Measurements from ENCODE around the gene ORC3.
A peak's percentile ranks its signal among the peaks of the same experiment; 100 is the strongest.

ORC3 gene

DNA sequence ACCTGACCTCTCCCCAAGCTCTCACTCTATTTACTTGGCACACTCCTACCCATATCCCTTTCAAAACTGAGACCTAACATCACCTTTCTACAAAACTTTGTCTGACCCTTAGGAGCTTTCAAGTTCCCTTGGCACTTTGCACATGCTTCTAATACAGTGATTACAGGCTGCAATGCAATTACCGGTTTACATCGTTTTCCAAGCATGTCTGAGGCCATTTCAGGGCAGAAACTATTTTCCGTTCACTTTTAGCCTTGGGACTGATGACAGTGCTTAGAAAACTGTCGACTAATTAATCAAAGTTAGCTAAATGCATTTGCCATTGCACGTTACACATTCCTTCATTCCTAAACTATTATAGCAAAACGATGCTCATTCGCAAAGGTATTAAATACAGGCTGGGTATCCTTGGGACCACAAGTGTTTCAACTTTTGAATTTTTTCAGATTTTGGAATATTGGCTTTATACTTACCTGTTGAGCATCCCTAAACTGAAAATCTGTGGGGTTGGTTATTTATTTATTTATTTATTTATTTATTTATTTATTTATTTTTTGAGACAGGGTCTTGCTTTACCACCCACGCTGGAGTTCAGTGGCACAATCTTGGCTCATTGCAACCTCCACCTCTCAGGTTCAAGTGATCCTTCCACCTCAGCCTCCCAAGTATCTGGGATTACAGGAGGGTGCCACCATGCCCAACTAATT lies 3.4 kb upstream of the ORC3 start (continued):
- TF ChIP-seq ZNF610 (tag by site-specific recombination; IDR thresholded peaks at IDR 0.05; ENCODE audit: borderline replicate concordance) = no peak
- no peak for TF ChIP-seq GLIS2 (tag by site-specific recombination; IDR thresholded peaks at IDR 0.05)
- TF ChIP-seq, protein P1, sequence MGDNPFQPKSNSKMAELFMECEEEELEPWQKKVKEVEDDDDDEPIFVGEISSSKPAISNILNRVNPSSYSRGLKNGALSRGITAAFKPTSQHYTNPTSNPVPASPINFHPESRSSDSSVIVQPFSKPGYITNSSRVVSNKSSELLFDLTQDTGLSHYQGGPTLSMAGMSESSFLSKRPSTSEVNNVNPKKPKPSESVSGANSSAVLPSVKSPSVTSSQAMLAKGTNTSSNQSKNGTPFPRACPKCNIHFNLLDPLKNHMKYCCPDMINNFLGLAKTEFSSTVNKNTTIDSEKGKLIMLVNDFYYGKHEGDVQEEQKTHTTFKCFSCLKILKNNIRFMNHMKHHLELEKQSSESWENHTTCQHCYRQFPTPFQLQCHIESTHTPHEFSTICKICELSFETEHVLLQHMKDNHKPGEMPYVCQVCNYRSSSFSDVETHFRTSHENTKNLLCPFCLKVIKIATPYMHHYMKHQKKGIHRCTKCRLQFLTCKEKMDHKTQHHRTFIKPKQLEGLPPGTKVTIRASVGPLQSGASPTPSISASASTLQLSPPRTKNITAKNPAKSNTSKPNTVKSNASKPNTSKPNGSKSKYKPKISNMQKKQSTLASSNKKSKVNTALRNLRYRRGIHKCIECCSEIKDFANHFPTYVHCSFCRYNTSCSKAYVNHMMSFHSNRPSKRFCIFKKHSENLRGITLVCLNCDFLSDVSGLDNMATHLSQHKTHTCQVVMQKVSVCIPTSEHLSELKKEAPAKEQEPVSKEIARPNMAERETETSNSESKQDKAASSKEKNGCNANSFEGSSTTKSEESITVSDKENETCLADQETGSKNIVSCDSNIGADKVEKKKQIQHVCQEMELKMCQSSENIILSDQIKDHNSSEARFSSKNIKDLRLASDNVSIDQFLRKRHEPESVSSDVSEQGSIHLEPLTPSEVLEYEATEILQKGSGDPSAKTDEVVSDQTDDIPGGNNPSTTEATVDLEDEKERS (tag by site-specific recombination; IDR thresholded peaks at IDR 0.05) = no peak
- TF ChIP-seq ZFHX2 (tag by site-specific recombination; conservative IDR thresholded peaks at IDR 0.05) = no peak
- TF ChIP-seq, protein P2, sequence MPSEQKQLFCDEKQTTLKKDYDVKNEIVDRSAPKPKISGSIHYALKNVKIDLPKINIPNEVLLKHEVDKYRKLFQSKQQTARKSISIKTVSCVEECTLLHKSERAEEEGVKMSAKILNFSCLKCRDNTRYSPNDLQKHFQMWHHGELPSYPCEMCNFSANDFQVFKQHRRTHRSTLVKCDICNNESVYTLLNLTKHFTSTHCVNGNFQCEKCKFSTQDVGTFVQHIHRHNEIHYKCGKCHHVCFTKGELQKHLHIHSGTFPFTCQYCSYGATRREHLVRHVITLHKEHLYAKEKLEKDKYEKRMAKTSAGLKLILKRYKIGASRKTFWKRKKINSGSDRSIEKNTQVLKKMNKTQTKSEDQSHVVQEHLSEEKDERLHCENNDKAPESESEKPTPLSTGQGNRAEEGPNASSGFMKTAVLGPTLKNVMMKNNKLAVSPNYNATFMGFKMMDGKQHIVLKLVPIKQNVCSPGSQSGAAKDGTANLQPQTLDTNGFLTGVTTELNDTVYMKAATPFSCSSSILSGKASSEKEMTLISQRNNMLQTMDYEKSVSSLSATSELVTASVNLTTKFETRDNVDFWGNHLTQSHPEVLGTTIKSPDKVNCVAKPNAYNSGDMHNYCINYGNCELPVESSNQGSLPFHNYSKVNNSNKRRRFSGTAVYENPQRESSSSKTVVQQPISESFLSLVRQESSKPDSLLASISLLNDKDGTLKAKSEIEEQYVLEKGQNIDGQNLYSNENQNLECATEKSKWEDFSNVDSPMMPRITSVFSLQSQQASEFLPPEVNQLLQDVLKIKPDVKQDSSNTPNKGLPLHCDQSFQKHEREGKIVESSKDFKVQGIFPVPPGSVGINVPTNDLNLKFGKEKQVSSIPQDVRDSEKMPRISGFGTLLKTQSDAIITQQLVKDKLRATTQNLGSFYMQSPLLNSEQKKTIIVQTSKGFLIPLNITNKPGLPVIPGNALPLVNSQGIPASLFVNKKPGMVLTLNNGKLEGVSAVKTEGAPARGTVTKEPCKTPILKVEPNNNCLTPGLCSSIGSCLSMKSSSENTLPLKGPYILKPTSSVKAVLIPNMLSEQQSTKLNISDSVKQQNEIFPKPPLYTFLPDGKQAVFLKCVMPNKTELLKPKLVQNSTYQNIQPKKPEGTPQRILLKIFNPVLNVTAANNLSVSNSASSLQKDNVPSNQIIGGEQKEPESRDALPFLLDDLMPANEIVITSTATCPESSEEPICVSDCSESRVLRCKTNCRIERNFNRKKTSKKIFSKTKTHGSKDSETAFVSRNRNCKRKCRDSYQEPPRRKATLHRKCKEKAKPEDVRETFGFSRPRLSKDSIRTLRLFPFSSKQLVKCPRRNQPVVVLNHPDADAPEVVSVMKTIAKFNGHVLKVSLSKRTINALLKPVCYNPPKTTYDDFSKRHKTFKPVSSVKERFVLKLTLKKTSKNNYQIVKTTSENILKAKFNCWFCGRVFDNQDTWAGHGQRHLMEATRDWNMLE (tag by site-specific recombination; conservative IDR thresholded peaks at IDR 0.05; ENCODE audit: low read depth) = peak; percentile 88
- no peak for TF ChIP-seq ZFP37 (tag by site-specific recombination; IDR thresholded peaks at IDR 0.05)
- TF ChIP-seq, protein P3, sequence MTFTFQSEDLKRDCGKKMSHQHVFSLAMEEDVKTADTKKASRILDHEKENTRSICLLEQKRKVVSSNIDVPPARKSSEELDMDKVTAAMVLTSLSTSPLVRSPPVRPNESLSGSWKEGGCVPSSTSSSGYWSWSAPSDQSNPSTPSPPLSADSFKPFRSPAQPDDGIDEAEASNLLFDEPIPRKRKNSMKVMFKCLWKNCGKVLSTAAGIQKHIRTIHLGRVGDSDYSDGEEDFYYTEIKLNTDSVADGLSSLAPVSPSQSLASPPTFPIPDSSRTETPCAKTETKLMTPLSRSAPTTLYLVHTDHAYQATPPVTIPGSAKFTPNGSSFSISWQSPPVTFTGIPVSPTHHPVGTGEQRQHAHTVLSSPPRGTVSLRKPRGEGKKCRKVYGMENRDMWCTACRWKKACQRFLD (tag by site-specific recombination; IDR thresholded peaks at IDR 0.05) = no peak
- no peak for TF ChIP-seq ZNF600 (tag by site-specific recombination; IDR thresholded peaks at IDR 0.05)
- no peak for TF ChIP-seq ZNF146 (tag by site-specific recombination; IDR thresholded peaks at IDR 0.05)
- no peak for TF ChIP-seq GLIS1 (tag by site-specific recombination; IDR thresholded peaks at IDR 0.05)
- TF ChIP-seq, protein P4, sequence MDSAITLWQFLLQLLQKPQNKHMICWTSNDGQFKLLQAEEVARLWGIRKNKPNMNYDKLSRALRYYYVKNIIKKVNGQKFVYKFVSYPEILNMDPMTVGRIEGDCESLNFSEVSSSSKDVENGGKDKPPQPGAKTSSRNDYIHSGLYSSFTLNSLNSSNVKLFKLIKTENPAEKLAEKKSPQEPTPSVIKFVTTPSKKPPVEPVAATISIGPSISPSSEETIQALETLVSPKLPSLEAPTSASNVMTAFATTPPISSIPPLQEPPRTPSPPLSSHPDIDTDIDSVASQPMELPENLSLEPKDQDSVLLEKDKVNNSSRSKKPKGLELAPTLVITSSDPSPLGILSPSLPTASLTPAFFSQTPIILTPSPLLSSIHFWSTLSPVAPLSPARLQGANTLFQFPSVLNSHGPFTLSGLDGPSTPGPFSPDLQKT (IDR thresholded peaks at IDR 0.05; ENCODE audit: borderline replicate concordance, low read depth, low read length) = no peak
- TF ChIP-seq, protein P5, sequence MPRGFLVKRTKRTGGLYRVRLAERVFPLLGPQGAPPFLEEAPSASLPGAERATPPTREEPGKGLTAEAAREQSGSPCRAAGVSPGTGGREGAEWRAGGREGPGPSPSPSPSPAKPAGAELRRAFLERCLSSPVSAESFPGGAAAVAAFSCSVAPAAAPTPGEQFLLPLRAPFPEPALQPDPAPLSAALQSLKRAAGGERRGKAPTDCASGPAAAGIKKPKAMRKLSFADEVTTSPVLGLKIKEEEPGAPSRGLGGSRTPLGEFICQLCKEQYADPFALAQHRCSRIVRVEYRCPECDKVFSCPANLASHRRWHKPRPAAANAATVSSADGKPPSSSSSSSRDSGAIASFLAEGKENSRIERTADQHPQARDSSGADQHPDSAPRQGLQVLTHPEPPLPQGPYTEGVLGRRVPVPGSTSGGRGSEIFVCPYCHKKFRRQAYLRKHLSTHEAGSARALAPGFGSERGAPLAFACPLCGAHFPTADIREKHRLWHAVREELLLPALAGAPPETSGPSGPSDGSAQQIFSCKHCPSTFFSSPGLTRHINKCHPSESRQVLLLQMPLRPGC (tag by site-specific recombination; IDR thresholded peaks at IDR 0.05) = no peak
- TF ChIP-seq, protein P6, sequence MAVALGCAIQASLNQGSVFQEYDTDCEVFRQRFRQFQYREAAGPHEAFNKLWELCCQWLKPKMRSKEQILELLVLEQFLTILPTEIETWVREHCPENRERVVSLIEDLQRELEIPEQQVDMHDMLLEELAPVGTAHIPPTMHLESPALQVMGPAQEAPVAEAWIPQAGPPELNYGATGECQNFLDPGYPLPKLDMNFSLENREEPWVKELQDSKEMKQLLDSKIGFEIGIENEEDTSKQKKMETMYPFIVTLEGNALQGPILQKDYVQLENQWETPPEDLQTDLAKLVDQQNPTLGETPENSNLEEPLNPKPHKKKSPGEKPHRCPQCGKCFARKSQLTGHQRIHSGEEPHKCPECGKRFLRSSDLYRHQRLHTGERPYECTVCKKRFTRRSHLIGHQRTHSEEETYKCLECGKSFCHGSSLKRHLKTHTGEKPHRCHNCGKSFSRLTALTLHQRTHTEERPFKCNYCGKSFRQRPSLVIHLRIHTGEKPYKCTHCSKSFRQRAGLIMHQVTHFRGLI (tag by site-specific recombination; IDR thresholded peaks at IDR 0.05) = no peak
- no peak for TF ChIP-seq ZNF174 (tag by site-specific recombination; IDR thresholded peaks at IDR 0.05)
- peak; percentile 56; the same call in 1 of the 2 replicates for TF ChIP-seq SCRT2 (tag by site-specific recombination; IDR thresholded peaks at IDR 0.05)
- no peak for TF ChIP-seq ZNF133 (tag by site-specific recombination; IDR thresholded peaks at IDR 0.05)
- TF ChIP-seq ZNF529 (tag by site-specific recombination; IDR thresholded peaks at IDR 0.05; ENCODE audit: insufficient replicate concordance) = peak; percentile 43
- TF ChIP-seq ZFP3 (tag by site-specific recombination; IDR thresholded peaks at IDR 0.05; ENCODE audit: low read depth) = 0 out of 2 replicates have a peak, but pooled peaks have one; percentile 24
- TF ChIP-seq, protein P7, sequence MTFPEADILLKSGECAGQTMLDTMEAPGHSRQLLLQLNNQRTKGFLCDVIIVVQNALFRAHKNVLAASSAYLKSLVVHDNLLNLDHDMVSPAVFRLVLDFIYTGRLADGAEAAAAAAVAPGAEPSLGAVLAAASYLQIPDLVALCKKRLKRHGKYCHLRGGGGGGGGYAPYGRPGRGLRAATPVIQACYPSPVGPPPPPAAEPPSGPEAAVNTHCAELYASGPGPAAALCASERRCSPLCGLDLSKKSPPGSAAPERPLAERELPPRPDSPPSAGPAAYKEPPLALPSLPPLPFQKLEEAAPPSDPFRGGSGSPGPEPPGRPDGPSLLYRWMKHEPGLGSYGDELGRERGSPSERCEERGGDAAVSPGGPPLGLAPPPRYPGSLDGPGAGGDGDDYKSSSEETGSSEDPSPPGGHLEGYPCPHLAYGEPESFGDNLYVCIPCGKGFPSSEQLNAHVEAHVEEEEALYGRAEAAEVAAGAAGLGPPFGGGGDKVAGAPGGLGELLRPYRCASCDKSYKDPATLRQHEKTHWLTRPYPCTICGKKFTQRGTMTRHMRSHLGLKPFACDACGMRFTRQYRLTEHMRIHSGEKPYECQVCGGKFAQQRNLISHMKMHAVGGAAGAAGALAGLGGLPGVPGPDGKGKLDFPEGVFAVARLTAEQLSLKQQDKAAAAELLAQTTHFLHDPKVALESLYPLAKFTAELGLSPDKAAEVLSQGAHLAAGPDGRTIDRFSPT (tag by site-specific recombination; IDR thresholded peaks at IDR 0.05) = no peak
- no peak for TF ChIP-seq ZNF626 (tag by site-specific recombination; IDR thresholded peaks at IDR 0.05)
- TF ChIP-seq, protein P8, sequence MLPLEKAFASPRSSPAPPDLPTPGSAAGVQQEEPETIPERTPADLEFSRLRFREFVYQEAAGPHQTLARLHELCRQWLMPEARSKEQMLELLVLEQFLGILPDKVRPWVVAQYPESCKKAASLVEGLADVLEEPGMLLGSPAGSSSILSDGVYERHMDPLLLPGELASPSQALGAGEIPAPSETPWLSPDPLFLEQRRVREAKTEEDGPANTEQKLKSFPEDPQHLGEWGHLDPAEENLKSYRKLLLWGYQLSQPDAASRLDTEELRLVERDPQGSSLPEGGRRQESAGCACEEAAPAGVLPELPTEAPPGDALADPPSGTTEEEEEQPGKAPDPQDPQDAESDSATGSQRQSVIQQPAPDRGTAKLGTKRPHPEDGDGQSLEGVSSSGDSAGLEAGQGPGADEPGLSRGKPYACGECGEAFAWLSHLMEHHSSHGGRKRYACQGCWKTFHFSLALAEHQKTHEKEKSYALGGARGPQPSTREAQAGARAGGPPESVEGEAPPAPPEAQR (tag by site-specific recombination; IDR thresholded peaks at IDR 0.05) = no peak
